T-helper 1 cell (primary cell): ENCODE measurements around the gene OR1B1.
"Not testable (repeated sequence)": the region's sequence is repeated elsewhere in the genome, so short reads cannot be mapped to it uniquely, and the experiment has no call there.

ENCODE experiments used
- DNase-seq, 5 donors: peaks; one replicate each; pipeline ENCODE4 v3.0.0-alpha.2; 2012 to 2020
- total RNA-seq, 4 donors: gene quantifications; one replicate each; lab custom pipeline; 2026; lab: John Stamatoyannopoulos, UW

OR1B1 gene
- total RNA-seq = 0 to 0.27 (median 0.11) reads per million in 4 donors

DNA sequence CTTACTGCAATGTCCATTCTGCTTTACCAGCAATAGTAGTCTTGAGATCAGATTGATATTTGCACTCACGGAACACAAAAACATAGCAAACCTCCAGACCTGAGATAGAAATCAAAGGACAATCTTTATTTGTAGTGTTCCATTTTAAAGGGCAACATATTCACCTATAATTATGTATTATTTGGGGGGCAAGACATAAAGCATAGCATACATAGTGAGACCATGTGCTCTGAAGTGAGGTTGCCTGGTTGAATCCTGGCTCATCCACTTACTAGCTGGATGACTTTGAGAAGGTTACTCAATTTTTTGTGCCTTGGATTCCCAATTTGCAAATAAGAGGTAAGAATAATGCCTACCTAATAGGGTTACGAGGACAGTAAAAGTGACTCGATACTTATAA, at the start of gene OR1B1:
TSS of gene OR1B1 (minus strand) at position 101 of the 400 bp plus-strand sequence.
- DNase-seq = no peak

DNA sequence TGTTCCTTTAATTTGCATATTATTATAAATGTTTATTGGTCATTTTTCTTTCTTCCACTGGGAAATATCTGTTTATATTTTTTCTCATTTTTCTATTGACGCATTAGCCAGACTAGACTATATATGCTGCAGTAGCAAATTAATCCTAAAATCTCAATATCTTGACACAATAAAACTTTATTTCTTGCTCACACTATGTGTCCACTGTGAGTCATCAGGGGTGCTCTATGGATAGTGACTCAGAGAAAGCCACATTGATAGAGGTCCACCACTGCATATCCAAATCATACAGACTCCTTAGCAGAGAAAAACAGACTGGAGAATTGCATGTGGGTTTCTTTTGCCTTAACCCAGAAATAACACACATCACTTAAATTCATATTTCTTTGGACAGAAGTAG, 38.3 kb upstream of the OR1B1 start:
- no peak for DNase-seq

DNA sequence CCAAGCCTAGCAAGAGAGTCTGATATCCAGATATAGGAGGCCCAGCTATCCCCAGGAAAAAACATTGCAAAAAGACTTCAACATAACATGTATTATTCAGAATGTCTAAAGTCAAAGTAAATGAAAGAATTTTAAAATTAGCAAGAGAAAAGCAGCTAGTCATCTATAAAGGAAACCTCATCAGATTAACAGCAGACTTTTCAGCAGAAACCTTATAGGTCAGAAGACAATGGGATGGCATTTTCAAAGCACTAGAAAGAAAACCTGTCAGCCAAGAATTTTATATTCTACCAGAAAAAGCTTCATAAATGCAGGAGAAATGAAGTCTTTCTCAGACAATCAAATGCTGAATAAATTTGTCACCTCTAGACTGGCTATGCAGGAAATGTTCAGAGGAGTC, 27.4 kb upstream of the OR1B1 start:
- DNase-seq = no peak

DNA sequence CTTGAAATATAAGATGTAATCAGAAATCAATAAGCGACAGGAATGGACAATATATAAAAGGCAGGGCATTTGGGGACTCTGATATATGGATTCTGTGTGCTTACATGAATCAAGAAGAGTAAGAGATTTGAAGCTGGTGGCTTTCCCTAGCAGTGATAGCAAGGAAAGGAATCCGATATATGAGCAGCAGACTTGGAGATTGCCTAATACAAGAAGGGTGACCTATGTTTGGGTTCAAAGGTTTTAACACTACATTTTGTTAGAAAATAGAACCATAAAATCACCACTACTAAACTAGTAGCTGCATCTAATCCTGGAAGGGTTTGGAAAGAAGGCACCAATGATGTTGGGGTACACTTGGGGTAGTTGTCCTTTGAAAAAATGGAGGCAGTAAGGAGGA, 15.1 kb upstream of the OR1B1 start:
- no peak for DNase-seq

DNA sequence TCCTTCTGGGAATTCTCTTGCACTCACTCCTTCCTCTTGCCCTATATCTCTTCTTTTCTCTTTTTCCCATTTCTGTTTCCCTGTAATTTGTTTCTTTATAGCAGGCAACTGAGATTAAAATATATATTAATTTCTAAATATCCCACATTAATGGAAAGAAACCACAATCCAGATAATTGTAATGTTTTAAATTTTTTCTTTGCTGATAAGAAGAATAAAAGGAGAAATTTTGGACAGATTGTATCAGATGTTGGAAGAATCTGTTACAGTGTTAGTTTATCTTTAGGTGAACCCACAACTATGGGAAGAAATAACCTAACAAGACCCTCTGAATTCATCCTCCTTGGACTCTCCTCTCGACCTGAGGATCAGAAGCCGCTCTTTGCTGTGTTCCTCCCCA, 4.0 kb upstream of the OR1B1 start, which contains the start of gene OR1L1:
TSS of gene OR1L1 (plus strand) at position 301 of the 400 bp plus-strand sequence. CDS start at position 301, 0 bp downstream.
- no peak for DNase-seq

DNA sequence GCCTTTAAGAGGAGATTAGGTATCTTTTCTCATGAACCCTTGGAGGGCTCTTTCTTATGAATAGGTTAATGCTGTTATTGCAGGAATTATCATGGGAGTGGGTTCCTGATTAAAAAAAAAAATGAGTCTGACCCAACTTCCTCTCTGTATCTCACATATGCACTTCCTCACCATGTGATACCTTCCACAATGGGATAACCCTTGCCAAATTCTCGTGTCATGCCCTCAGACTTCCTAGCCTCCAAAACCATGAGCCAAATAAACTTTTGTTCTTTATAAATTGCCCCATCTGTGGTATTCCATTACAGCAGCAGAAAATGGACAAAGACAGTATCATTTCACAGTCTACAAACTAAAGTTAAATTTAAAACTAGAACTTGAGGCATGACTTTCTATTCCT, 1.0 kb downstream of the OR1B1 start:
- DNase-seq = no peak

DNA sequence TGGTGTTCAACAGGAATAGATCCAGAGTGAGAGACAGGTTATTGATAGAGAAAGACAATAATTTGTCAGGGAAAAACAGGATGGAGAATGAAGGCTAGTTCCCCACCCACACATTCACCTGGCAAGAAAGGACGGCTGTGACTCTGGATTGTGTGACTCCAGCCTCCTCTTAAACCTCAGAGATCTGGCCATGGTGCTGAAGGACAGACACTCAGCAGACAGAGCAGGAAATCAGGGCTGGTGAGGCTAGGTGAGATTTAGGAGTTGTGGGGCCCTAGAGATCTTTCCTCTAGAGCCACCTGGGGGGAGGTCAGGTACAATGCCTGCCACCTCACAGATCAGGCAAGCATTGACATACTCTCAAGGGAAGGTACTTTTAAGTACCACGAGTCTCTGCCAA, 15.2 kb downstream of the OR1B1 start:
- no peak for DNase-seq

DNA sequence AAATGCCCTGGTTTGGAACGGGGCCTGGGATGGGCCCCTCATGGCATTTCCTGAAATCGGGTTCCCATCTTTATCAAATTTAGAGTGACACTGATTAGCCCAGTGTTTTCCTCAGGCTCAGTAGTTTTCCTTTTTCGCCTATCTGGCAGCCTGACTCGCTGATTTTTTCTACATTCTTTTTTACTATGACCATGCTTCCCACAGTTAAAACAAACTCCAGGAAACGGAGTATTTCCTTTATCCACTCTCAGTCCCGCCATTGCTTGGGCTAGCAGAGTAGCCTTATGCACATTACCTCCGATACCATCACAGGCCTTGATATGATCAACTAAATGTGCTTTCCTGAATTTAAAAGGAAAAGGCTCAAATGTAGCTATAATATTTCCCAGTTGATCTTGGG, 37.4 kb downstream of the OR1B1 start:
- DNase-seq = no peak

DNA sequence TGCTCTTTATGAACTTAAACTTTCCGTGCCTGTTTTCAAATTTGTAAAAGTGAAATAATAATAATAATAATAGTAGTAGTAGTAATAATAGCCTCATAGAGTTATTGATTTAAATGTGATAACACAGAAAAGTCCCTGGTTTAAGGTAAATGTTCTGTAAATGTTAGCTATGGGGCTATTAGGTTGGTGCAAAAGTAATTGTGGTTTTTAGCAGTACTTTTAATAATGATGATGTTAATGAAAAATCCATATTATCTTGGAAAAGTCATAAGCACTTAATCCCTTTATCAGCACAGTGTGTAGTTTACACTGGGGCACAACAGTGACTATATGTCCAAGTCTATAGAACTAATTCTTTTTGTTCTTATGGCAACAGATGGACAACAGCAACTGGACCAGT, 43.1 kb downstream of the OR1B1 start, which contains the start of gene OR1Q1:
TSS of gene OR1Q1 (plus strand) at position 377 of the 400 bp plus-strand sequence. CDS start at position 377, 0 bp downstream.
- no peak for DNase-seq

DNA sequence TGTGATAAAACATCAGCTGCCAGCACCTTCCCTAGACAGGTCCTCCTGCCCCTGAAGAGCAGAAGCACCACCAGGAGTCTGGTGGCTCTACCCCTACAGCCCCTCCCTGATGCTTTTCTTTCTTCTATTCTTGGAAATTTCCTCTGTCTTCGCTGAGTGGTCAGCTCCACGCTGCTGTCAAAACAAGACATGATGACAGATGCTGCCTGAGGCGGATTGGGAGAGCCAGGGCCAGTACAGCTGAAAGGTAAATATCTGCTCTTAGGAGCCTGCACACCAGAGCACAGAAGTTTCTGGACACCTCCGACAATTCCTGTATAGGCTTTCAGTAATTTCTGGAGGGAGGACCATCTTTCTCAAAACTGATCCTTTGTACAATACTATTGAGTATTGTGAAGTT, 47.6 kb downstream of the OR1B1 start:
- DNase-seq = no peak

DNA sequence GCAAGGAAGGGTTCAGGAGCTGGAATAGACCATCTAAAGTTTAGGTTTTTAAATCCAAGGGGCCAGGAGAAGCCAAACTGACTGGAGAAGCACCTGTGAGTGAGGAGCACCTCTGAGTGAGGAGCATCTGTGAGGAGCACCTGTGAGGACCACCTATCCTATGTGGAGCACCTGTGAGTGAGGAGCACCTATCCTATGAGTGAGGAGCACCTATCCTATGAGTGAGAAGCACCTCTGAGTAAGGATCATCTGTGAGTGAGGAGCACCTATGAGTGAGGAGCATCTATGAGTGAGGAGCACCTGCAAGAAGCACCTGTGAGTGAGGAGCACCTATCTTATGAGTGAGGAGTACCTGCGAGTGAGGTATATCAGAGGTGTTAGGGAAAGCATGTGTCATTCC, 50.8 kb downstream of the OR1B1 start:
- no peak for DNase-seq

DNA sequence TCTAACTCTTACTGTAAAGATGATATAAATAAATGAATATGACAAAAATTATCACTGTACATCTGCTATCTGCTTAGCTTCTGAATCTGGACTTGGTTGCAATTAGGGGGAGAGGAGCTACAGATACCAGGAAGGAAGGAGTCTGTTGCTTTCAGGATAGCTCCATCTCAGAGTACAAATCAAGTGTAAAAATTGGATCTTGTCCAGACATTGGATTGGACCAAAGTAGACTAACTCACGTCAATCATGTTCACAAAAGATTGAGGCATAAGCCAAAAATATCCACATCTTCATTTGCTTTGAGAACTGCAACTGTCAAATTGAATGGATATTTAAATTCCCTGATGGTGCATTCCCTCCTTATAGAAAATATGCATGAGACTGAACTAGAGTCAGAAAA, 51.7 kb downstream of the OR1B1 start:
- no peak for DNase-seq

DNA sequence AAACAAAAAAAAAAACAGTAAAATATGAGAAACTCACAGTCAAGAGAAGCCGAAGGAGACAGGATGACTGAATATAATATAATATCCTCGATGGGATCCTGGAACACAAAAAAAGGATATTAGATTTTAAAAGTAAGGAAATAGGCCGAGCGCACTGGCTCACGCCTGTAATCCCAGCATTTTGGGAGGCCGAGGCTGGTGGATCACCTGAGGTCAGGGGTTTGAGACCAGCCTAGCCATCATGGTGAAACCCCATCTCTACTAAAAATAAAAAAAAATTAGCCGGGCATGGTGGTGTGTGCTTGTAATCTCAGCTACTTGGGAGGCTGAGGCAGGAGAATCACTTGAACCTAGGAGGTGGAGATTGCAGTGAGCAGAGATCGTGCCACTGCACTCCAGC, 74.1 kb downstream of the OR1B1 start, which contains the start of gene OR1L8:
TSS of gene OR1L8 (minus strand) at position 101 of the 400 bp plus-strand sequence. CDS start 14,907 bp downstream, outside the sequence.
- DNase-seq = not testable (repeated sequence)

DNA sequence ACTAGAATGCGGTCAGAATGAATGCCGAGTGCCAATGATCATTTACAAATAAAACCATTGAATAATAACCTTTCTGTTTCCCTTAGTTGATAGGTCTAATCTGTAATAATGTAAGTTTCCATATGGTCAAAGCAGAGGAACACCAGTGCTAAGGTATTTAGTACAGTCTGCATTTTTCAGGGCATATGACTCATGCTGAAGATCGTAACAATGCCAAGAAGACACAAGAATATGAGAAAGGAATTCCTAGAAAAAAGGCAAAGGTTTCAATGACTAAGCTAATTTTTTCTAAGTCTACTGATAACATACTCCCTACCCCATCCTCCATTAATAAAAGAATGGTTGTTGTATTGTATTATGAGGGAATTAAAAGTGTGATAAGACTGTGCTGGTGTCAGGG, 77.1 kb downstream of the OR1B1 start:
- DNase-seq = no peak

DNA sequence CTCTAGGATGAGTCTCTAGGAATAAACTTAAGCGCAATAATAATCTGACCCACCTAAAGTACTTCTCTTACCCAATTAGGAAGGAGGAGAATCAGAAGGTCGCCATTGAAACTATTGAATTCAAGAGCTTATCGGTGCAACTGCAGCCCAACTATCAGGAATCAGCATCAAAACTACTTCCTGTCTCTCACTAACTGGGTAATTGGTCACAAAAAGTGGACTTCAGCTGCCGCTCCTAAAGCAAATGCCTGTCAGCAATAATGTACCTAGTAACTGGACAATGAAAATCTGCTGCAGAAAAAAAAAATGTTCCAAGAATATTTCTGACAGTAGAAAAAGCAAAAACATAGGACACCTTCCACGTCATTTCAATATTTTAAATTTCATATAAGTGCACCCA, 77.6 kb downstream of the OR1B1 start:
- no peak for DNase-seq
